MM.1S (cell line): ENCODE results near the gene IRS2.

Source experiments
- EZH2 ChIP-seq: fragments of 300-600 bp; sonication (generic); optimal IDR thresholded peaks from 2 replicates; pipeline ENCODE3; 2017; ENCODE audit warnings: low read depth, mild to moderate bottlenecking, antibody characterized with exemption, low read length, mixed read lengths
- TF ChIP-seq, protein P1 (sequence below): fragments of 300-600 bp; sonication (generic); IDR thresholded peaks from 2 replicates; pipeline ENCODE4 v1.5.1; 2016; ENCODE audit warnings: antibody characterized with exemption, low read length, mixed read lengths

DNA sequence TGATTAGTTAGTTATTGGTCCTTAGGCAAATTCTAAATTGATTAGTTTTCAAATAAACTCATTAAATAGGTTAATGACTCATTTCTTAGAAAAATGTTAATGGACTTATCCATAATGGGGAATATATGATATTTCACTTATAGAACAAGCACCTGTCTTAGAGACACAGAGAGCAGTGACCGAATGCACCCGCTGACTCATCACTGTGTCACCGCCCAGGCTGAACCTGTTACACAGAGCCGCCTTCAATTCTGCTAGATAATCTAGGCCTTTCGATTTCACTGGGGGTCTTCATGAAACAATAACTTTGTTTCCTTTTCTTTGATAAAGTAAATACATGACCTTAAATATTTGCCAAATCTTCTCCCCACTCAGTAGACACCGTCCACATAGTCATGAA, 13.1 kb downstream of the IRS2 start:
- TF ChIP-seq, protein P1, sequence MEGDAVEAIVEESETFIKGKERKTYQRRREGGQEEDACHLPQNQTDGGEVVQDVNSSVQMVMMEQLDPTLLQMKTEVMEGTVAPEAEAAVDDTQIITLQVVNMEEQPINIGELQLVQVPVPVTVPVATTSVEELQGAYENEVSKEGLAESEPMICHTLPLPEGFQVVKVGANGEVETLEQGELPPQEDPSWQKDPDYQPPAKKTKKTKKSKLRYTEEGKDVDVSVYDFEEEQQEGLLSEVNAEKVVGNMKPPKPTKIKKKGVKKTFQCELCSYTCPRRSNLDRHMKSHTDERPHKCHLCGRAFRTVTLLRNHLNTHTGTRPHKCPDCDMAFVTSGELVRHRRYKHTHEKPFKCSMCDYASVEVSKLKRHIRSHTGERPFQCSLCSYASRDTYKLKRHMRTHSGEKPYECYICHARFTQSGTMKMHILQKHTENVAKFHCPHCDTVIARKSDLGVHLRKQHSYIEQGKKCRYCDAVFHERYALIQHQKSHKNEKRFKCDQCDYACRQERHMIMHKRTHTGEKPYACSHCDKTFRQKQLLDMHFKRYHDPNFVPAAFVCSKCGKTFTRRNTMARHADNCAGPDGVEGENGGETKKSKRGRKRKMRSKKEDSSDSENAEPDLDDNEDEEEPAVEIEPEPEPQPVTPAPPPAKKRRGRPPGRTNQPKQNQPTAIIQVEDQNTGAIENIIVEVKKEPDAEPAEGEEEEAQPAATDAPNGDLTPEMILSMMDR: no peak
- TF ChIP-seq EZH2: no peak
